Astrocyte (in vitro differentiated cells and primary cell): ENCODE data around the gene C12orf42.

Source experiments
- CTCF ChIP-seq: IDR thresholded peaks from 2 replicates; pipeline ENCODE4 v1.5.1; 2011; ENCODE audit warnings: low read depth, mild to moderate bottlenecking, inconsistent platforms, low read length, moderate library complexity; ENCODE audit not compliant: insufficient read depth
- EZH2 ChIP-seq: IDR thresholded peaks from 2 replicates; pipeline ENCODE4 v1.6.1; 2012; ENCODE audit warnings: mild to moderate bottlenecking, low read length, inconsistent platforms; ENCODE audit not compliant: insufficient read depth

- TF ChIP-seq CTCF (no peak), EZH2 (no peak)
Observed at GRCh38 chr12:103518899-103519298, 23.1 kb upstream of the C12orf42 start.
